ENCODE results near the gene SCLT1. TPM values are rescaled to one million over a fixed set of nuclear protein-coding genes. Genes with fewer than 3 reads are reported as not detected.

SCLT1 gene
- total and polyA plus RNA-seq, 2 donors (not counting 1 experiment from before 2014, with no cell fraction given) = 3.5 to 27.2 TPM

GRCh38 chr4:128980816-128981326, 112.5 kb downstream of the SCLT1 start:
- H3K4me1 Mint-ChIP-seq = no peaks in the 10 kb centered on the region
- H3K4me2 ChIP-seq (replicated peaks; ENCODE audit: low read depth, low read length, poor library complexity, severe bottlenecking) = no peak overlapping the region
- no peak for TF ChIP-seq EZH2 (IDR thresholded peaks at IDR 0.05; ENCODE audit: borderline replicate concordance, insufficient read depth, low read depth, low read length, poor library complexity, severe bottlenecking)
- TF ChIP-seq CTCF (IDR thresholded peaks at IDR 0.05) = no peak
- no peak overlapping the region for H3K27ac ChIP-seq (ENCODE audit: low read length in 2 of 2)
- DNase-seq (no peak), ATAC-seq (ENCODE audit: low read depth) (no peak)
- H2AFZ ChIP-seq (ENCODE audit: insufficient read depth, low read depth, low read length, poor library complexity, severe bottlenecking) = no peak overlapping the region
- H3K9me3 Mint-ChIP-seq (ENCODE audit: insufficient read depth) = no peaks in the 10 kb centered on the region
- peaks cover 0 to 5% of the 10 kb centered on the region in 2 experiments for H3K36me3 ChIP-seq (replicated peaks in 1 of 2; ENCODE audit: control extremely low read depth in 1 of 2, control insufficient read depth in 1 of 2, extremely low read depth in 1 of 2, insufficient read depth in 2 of 2, low read length in 1 of 2)
- no peaks in the 10 kb centered on the region for H3K27me3 Mint-ChIP-seq
- POLR2A ChIA-PET = no interaction called here
- no peak overlapping the region for H3K27ac Mint-ChIP-seq
- no peak overlapping the region for H3K4me3 ChIP-seq (ENCODE audit: control extremely low read depth in 1 of 5, extremely low read depth in 1 of 5, insufficient read depth in 1 of 5, low read depth in 2 of 5, low read length in 4 of 5)
- no CpG with 5 or more reads among the region's 1 CpG for WGBS (ENCODE audit: insufficient coverage)
- no peak overlapping the region for H3K9ac ChIP-seq (ENCODE audit: low read length)
- no peaks in the 10 kb centered on the region for H3K79me2 ChIP-seq (ENCODE audit: control insufficient read depth, insufficient read depth, low read length)
- intact Hi-C loops (cut with micrococcal nuclease) = no loop called here
- CTCF ChIA-PET = no interaction called here
- no peaks in the 10 kb centered on the region for H3K27me3 ChIP-seq (replicated peaks in 1 of 4; ENCODE audit: control extremely low read depth in 1 of 4, control insufficient read depth in 3 of 4, insufficient read depth in 4 of 4, low read length in 3 of 4)
- no peaks in the 10 kb centered on the region for H3K4me1 ChIP-seq (ENCODE audit: control insufficient read depth in 2 of 2, insufficient read depth in 2 of 2, low read length in 2 of 2)
- H3K9me3 ChIP-seq (ENCODE audit: control extremely low read depth in 1 of 3, control insufficient read depth in 2 of 3, insufficient read depth in 1 of 3, low read length in 2 of 3) = no peaks in the 10 kb centered on the region
- no peaks in the 10 kb centered on the region for H4K20me1 ChIP-seq (ENCODE audit: control insufficient read depth, insufficient read depth, low read length, poor library complexity, severe bottlenecking)
- H3K4me3 Mint-ChIP-seq = no peak overlapping the region

GRCh38 chr4:128979934-128980333, 113.4 kb downstream of the SCLT1 start:
- H3K79me2 ChIP-seq (ENCODE audit: control insufficient read depth, insufficient read depth, low read length) = no peaks in the 10 kb centered on the region
- H3K9me3 Mint-ChIP-seq (ENCODE audit: insufficient read depth) = no peaks in the 10 kb centered on the region
- H3K4me1 Mint-ChIP-seq = no peaks in the 10 kb centered on the region
- ChIA-PET CTCF (no interaction called here), POLR2A (no interaction called here)
- no peaks in the 10 kb centered on the region for H4K20me1 ChIP-seq (ENCODE audit: control insufficient read depth, insufficient read depth, low read length, poor library complexity, severe bottlenecking)
- H3K9ac ChIP-seq (ENCODE audit: low read length) = no peak overlapping the region
- intact Hi-C loops (cut with micrococcal nuclease) = no loop called here
- H3K4me3 ChIP-seq (ENCODE audit: control extremely low read depth in 1 of 5, extremely low read depth in 1 of 5, insufficient read depth in 1 of 5, low read depth in 2 of 5, low read length in 4 of 5) = no peak overlapping the region
- H3K27me3 ChIP-seq (replicated peaks in 1 of 4; ENCODE audit: control extremely low read depth in 1 of 4, control insufficient read depth in 3 of 4, insufficient read depth in 4 of 4, low read length in 3 of 4) = no peaks in the 10 kb centered on the region
- H2AFZ ChIP-seq (ENCODE audit: insufficient read depth, low read depth, low read length, poor library complexity, severe bottlenecking) = no peak overlapping the region
- TF ChIP-seq CTCF (IDR thresholded peaks at IDR 0.05) (no peak), EZH2 (IDR thresholded peaks at IDR 0.05; ENCODE audit: borderline replicate concordance, insufficient read depth, low read depth, low read length, poor library complexity, severe bottlenecking) (no peak)
- no peak overlapping the region for H3K27ac ChIP-seq (ENCODE audit: low read length in 2 of 2)
- H3K27ac Mint-ChIP-seq = no peak overlapping the region
- H3K4me2 ChIP-seq (replicated peaks; ENCODE audit: low read depth, low read length, poor library complexity, severe bottlenecking) = no peak overlapping the region
- H3K4me3 Mint-ChIP-seq = no peak overlapping the region
- no peaks in the 10 kb centered on the region for H3K36me3 ChIP-seq (replicated peaks in 1 of 2; ENCODE audit: control extremely low read depth in 1 of 2, control insufficient read depth in 1 of 2, extremely low read depth in 1 of 2, insufficient read depth in 2 of 2, low read length in 1 of 2)
- H3K9me3 ChIP-seq (ENCODE audit: control extremely low read depth in 1 of 3, control insufficient read depth in 2 of 3, insufficient read depth in 1 of 3, low read length in 2 of 3) = no peaks in the 10 kb centered on the region
- DNase-seq = no peak
- no peak for ATAC-seq (ENCODE audit: low read depth)
- H3K27me3 Mint-ChIP-seq = no peaks in the 10 kb centered on the region
- no peaks in the 10 kb centered on the region for H3K4me1 ChIP-seq (ENCODE audit: control insufficient read depth in 2 of 2, insufficient read depth in 2 of 2, low read length in 2 of 2)

Measured in B cell (primary cell).